Peyer's patch (tissue), 4 donors: ENCODE measurements around the gene NUP98.
"Not testable (repeated sequence)": the region's sequence is repeated elsewhere in the genome, so short reads cannot be mapped to it uniquely, and the experiment has no call there.

Experiments
- POLR2A ChIP-seq, 2 donors: fragments of 450-650 bp; IDR thresholded peaks; one replicate each; pipeline ENCODE4 v1.5.1; 2017; ENCODE audit warnings: antibody characterized with exemption in 2 of 2, mild to moderate bottlenecking in 2 of 2, moderate library complexity in 2 of 2
- TF ChIP-seq, protein P1 (sequence below), 6 experiments: fragments of 450-650 bp in 4 of 6; fragments of 200-600 bp in 2 of 6; sonication (generic) in 1 of 6; IDR thresholded peaks; one replicate each; pipeline ENCODE4 v1.5.1; 2017 to 2019; ENCODE audit warnings: antibody characterized with exemption in 6 of 6, mild to moderate bottlenecking in 3 of 6, moderate library complexity in 1 of 6

DNA sequence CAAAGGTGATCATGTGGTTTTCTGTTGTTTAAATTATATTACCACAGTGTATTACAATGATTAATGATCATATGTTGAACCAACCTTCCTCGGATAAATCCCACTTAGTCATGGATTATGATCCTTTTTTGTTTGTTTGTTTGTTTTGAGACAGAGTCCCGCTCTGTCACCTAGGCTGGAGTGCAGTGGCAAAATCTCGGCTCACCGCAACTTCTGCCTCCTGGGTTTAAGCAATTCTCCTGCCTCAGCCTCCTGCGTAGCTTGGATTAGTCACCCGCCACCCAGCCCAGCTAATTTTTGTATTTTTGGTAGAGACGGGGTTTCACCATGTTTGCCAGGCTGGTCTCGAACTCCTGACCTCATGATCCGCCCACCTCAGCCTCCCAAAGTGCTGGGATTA, 30.5 kb downstream of the NUP98 start:
- TF ChIP-seq POLR2A (IDR thresholded peaks at IDR 0.05) = not testable (repeated sequence)
- TF ChIP-seq, protein P1, sequence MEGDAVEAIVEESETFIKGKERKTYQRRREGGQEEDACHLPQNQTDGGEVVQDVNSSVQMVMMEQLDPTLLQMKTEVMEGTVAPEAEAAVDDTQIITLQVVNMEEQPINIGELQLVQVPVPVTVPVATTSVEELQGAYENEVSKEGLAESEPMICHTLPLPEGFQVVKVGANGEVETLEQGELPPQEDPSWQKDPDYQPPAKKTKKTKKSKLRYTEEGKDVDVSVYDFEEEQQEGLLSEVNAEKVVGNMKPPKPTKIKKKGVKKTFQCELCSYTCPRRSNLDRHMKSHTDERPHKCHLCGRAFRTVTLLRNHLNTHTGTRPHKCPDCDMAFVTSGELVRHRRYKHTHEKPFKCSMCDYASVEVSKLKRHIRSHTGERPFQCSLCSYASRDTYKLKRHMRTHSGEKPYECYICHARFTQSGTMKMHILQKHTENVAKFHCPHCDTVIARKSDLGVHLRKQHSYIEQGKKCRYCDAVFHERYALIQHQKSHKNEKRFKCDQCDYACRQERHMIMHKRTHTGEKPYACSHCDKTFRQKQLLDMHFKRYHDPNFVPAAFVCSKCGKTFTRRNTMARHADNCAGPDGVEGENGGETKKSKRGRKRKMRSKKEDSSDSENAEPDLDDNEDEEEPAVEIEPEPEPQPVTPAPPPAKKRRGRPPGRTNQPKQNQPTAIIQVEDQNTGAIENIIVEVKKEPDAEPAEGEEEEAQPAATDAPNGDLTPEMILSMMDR (IDR thresholded peaks at IDR 0.05) = not testable (repeated sequence)
